ENCODE data around the gene ZNF423. TPM values are rescaled to one million over a fixed set of nuclear protein-coding genes. Genes with fewer than 3 reads are reported as not detected.

The ZNF423 gene
- total RNA-seq, 1 donor from 2014 or later = 10.7 TPM

DNA sequence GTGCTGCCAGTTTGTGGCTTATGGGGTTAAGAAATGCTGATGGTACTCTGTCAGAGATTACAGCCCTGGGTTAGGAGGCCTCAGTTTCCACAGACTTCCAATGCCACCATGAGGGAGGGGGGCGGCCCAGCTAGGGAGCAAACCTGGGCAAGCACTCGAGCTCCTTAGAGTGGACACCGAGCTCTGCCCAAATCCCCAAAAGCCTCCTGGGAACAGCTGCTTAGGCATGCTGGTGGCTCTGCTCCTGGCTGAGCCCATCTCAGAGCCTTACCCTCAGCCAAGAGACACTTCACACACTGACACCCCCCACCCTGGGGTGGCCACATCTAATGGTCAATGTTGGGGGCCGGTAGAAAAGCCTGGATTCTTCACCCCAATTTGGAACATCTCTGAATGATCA, 416.2 kb downstream of the ZNF423 start:
- DNase-seq (no peak), ATAC-seq (no peak)
- TF ChIP-seq, protein P1, sequence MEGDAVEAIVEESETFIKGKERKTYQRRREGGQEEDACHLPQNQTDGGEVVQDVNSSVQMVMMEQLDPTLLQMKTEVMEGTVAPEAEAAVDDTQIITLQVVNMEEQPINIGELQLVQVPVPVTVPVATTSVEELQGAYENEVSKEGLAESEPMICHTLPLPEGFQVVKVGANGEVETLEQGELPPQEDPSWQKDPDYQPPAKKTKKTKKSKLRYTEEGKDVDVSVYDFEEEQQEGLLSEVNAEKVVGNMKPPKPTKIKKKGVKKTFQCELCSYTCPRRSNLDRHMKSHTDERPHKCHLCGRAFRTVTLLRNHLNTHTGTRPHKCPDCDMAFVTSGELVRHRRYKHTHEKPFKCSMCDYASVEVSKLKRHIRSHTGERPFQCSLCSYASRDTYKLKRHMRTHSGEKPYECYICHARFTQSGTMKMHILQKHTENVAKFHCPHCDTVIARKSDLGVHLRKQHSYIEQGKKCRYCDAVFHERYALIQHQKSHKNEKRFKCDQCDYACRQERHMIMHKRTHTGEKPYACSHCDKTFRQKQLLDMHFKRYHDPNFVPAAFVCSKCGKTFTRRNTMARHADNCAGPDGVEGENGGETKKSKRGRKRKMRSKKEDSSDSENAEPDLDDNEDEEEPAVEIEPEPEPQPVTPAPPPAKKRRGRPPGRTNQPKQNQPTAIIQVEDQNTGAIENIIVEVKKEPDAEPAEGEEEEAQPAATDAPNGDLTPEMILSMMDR (IDR thresholded peaks at IDR 0.05) = no peak
- no peak overlapping the region for H3K4me3 ChIP-seq
- no peaks in the 10 kb centered on the region for H3K36me3 ChIP-seq
- no peaks in the 10 kb centered on the region for H3K9me3 ChIP-seq
- no peaks in the 10 kb centered on the region for H3K27me3 ChIP-seq (ENCODE audit: low read depth)
- intact Hi-C loops (cut with DNase I) = no loop called here
- no peak overlapping the region for H3K27ac ChIP-seq
- peaks cover 20% of the 10 kb centered on the region for H3K4me1 ChIP-seq

DNA sequence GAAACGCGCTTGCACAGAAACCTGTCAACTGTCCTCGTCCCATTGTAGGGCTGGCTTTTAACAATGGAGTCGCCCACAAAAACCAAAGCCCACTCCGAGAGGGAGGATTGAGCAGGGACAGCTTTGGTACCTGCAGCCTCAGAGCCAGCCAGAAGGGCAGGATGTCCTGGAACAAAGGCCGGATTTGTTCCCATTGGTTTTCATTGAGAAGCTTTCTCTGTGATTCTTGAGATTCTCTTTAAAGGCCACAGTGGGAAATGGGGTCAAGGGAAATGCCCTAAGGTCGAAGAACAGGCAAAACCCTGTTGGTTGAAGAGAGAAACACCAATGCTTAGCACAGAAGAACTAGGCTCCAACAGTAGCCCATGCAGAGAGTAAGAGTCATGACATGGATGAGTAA, 416.9 kb downstream of the ZNF423 start:
- Histone ChIP-seq H3K4me3 (no peak overlapping the region), H3K27me3 (ENCODE audit: low read depth) (no peaks in the 10 kb centered on the region), H3K9me3 (no peaks in the 10 kb centered on the region), H3K27ac (no peak overlapping the region), H3K4me1 (peaks cover 20% of the 10 kb centered on the region), H3K36me3 (no peaks in the 10 kb centered on the region)
- DNase-seq (no peak), ATAC-seq (no peak)
- TF ChIP-seq, protein P1 (IDR thresholded peaks at IDR 0.05) = no peak
- intact Hi-C loops (cut with DNase I) = no loop called here

Other genes starting within 250 kb of the ZNF423 start
- gene CNEP1R1, start 169.1 kb upstream of the ZNF423 start, total RNA-seq = 25.6 TPM
- gene HEATR3, start 209.9 kb upstream of the ZNF423 start, total RNA-seq = 22.8 TPM